Ascending aorta (tissue), 2 donors: Measurements from ENCODE around the gene ST6GALNAC4. TPM values are rescaled to one million over a fixed set of nuclear protein-coding genes. Genes with fewer than 3 reads are reported as not detected.

Experiments
- DNase-seq, 2 donors: peaks; one replicate each; pipeline ENCODE4 v3.0.0-alpha.2; 2019; ENCODE audit warnings: low spot score in 2 of 2
- H3K27ac ChIP-seq, 2 donors: fragments of 200-600 bp; sonication (generic); one replicate each; pipeline ENCODE4 v1.5.1; 2016 to 2017; ENCODE audit warnings: mild to moderate bottlenecking in 1 of 2
- H3K27me3 ChIP-seq: fragments of 200-600 bp; sonication (generic); one replicate; pipeline ENCODE4 v1.5.1; 2017
- H3K36me3 ChIP-seq, 2 donors: fragments of 200-600 bp; sonication (generic); one replicate each; pipeline ENCODE4 v1.5.1; 2016
- H3K4me1 ChIP-seq, 2 donors: fragments of 200-600 bp; sonication (generic); one replicate each; pipeline ENCODE4 v1.5.1; 2016 to 2017; ENCODE audit warnings: mild to moderate bottlenecking in 1 of 2
- H3K4me3 ChIP-seq, 2 donors: fragments of 200-600 bp; sonication (generic); one replicate each; pipeline ENCODE4 v1.5.1; 2016 to 2017; ENCODE audit warnings: mild to moderate bottlenecking in 1 of 2
- H3K9me3 ChIP-seq, 2 donors: fragments of 200-600 bp; sonication (generic); one replicate each; pipeline ENCODE4 v1.5.1; 2016
- CTCF ChIP-seq, 3 experiments: fragments of 200-600 bp in 2 of 3; fragments of 450-650 bp in 1 of 3; sonication (generic) in 2 of 3; IDR thresholded peaks; one replicate each; pipeline ENCODE4 v1.5.1; 2016 to 2019; ENCODE audit warnings: antibody characterized with exemption in 3 of 3, mild to moderate bottlenecking in 1 of 3, moderate library complexity in 1 of 3
- intact Hi-C: fragments of 100-400 bp; cut with DNase I; formaldehyde crosslinking; loops from one replicate; pipeline ENCODE4 v1.15.1; 2023
- total RNA-seq: library from RNA; depleted of rRNA; stranded (reverse); fragments of >200 nt; gene quantifications from one replicate; pipeline ENCODE4 v1.1.0, GENCODE V29; 2016

ST6GALNAC4 gene
- total RNA-seq, 1 donor from 2014 or later: 134 TPM

- H3K4me1 ChIP-seq: peaks cover 12 to 37% of the 10 kb centered on the region in 2 donors
- H3K27ac ChIP-seq: no peak overlapping the region
- TF ChIP-seq CTCF (IDR thresholded peaks at IDR 0.05): no peak
- no peaks in the 10 kb centered on the region for H3K9me3 ChIP-seq
- no peak overlapping the region for H3K4me3 ChIP-seq
- H3K36me3 ChIP-seq: peaks cover 0 to 8% of the 10 kb centered on the region in 2 donors
- no peak for DNase-seq
- H3K27me3 ChIP-seq: no peaks in the 10 kb centered on the region
- intact Hi-C loops: no loop called here
Measured at GRCh38 chr9:127934248-127934647, 17.4 kb upstream of the ST6GALNAC4 start.

GRCh38 chr9:127931092-127931881 is 14.4 kb upstream of the ST6GALNAC4 start:
- no peak for TF ChIP-seq CTCF (IDR thresholded peaks at IDR 0.05)
- Histone ChIP-seq H3K9me3 (no peaks in the 10 kb centered on the region), H3K4me3 (peak overlapping the region; percentile 57), H3K4me1 (peaks cover 3 to 35% of the 10 kb centered on the region in 2 donors), H3K27me3 (no peaks in the 10 kb centered on the region), H3K27ac (no peak overlapping the region), H3K36me3 (peaks cover 0 to 8% of the 10 kb centered on the region in 2 donors)
- DNase-seq: no peak
- intact Hi-C loops: no loop called here

- peak in 1 of 2 donors; percentile 89 for DNase-seq
- H3K27ac ChIP-seq: no peak within 1 kb of the TSS
- H3K4me3 ChIP-seq: peak within 1 kb of the TSS; percentile 57
- no peak for TF ChIP-seq CTCF (IDR thresholded peaks at IDR 0.05)
- H3K36me3 ChIP-seq: peaks cover 0 to 7% of the 10 kb centered on the region in 2 donors
- no peaks in the 10 kb centered on the region for H3K9me3 ChIP-seq
- peaks cover 0 to 28% of the 10 kb centered on the region in 2 donors for H3K4me1 ChIP-seq
- intact Hi-C loops: no loop called here
- H3K27me3 ChIP-seq: no peaks in the 10 kb centered on the region
Measured at GRCh38 chr9:127930231-127931091, 13.6 kb upstream of the ST6GALNAC4 start, which contains the start of gene PIP5KL1. PIP5KL1 (minus strand) TSS chr9:127930777; CDS start chr9:127930752, 25 bp downstream.

GRCh38 chr9:127929625-127929979 is 12.8 kb upstream of the ST6GALNAC4 start:
- peaks cover 0 to 28% of the 10 kb centered on the region in 2 donors for H3K4me1 ChIP-seq

More at GRCh38 chr9:127929625-127929979, 12.8 kb upstream of the ST6GALNAC4 start:
- TF ChIP-seq CTCF (IDR thresholded peaks at IDR 0.05): no peak
- Histone ChIP-seq H3K4me3 (no peak overlapping the region), H3K9me3 (no peaks in the 10 kb centered on the region), H3K27ac (no peak overlapping the region), H3K27me3 (no peaks in the 10 kb centered on the region), H3K36me3 (no peaks in the 10 kb centered on the region)
- no peak for DNase-seq
- intact Hi-C loops: loop anchor here (10.0 kb wide), 1 partner anchor 425 kb away; no protein-coding TSS in a partner anchor
